GM12865 (cell line): Measurements from ENCODE around the gene GNAL.

Source experiments
- DNase-seq: peaks from one replicate; pipeline ENCODE4 v3.0.0; 2010; ENCODE audit warnings: low read depth
- H3K4me3 ChIP-seq: 2 replicates; pipeline ENCODE4 v1.5.1; 2011; ENCODE audit warnings: mild to moderate bottlenecking, low read depth, low read length, control low read depth
- CTCF ChIP-seq: IDR thresholded peaks from 2 replicates; pipeline ENCODE4 v1.5.1; 2011; ENCODE audit warnings: low read length, control low read depth, low read depth, inconsistent platforms; ENCODE audit not compliant: insufficient read depth; ENCODE audit errors: missing control alignments

The GNAL gene

GRCh38 chr18:11775436-11776174 is 86.5 kb downstream of the GNAL start:
- no peak for TF ChIP-seq CTCF
- no peak for DNase-seq
- H3K4me3 ChIP-seq: no peak overlapping the region

GRCh38 chr18:11780042-11780441 is 91.0 kb downstream of the GNAL start:
- no peak for TF ChIP-seq CTCF
- no peak for DNase-seq
- H3K4me3 ChIP-seq: no peak overlapping the region

- no peak for TF ChIP-seq CTCF
- no peak for DNase-seq
- H3K4me3 ChIP-seq: no peak overlapping the region
Measured at GRCh38 chr18:11783716-11784331, 94.8 kb downstream of the GNAL start.

GRCh38 chr18:11784674-11785304 is 95.7 kb downstream of the GNAL start:
- TF ChIP-seq CTCF: no peak
- no peak overlapping the region for H3K4me3 ChIP-seq

GRCh38 chr18:11785444-11786055 is 96.5 kb downstream of the GNAL start:
- no peak overlapping the region for H3K4me3 ChIP-seq
- DNase-seq: no peak
- TF ChIP-seq CTCF: no peak

More at GRCh38 chr18:11784674-11785304, 95.7 kb downstream of the GNAL start:
- DNase-seq: no peak

- DNase-seq: no peak
- H3K4me3 ChIP-seq: no peak overlapping the region
- TF ChIP-seq CTCF: no peak
Measured at GRCh38 chr18:11789716-11790510, 100.8 kb downstream of the GNAL start.
